Measurements from ENCODE around the gene RPS6KB2.
"Not testable (repeated sequence)": the region's sequence is repeated elsewhere in the genome, so short reads cannot be mapped to it uniquely, and the experiment has no call there.

DNA sequence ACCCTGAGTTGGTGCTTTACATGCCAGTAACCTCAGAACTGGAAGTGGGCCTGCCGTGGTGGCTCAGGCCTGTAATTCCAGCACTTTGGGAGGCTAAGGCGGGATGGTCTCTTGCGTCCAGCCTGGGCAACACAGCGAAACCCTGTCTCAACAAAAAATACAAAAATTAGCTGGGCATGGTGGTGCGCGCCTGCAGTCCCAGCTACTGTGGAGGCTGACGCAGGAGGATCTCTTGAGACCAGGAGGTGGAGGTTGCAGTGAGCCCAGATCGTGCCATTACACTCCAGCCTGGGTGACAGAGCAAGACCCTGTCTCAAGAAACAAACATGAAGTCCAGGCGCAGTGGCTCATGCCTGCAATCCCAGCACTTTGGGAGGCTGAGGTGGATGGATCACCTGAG lies 25.2 kb upstream of the RPS6KB2 start:
- TF ChIP-seq, protein P1, sequence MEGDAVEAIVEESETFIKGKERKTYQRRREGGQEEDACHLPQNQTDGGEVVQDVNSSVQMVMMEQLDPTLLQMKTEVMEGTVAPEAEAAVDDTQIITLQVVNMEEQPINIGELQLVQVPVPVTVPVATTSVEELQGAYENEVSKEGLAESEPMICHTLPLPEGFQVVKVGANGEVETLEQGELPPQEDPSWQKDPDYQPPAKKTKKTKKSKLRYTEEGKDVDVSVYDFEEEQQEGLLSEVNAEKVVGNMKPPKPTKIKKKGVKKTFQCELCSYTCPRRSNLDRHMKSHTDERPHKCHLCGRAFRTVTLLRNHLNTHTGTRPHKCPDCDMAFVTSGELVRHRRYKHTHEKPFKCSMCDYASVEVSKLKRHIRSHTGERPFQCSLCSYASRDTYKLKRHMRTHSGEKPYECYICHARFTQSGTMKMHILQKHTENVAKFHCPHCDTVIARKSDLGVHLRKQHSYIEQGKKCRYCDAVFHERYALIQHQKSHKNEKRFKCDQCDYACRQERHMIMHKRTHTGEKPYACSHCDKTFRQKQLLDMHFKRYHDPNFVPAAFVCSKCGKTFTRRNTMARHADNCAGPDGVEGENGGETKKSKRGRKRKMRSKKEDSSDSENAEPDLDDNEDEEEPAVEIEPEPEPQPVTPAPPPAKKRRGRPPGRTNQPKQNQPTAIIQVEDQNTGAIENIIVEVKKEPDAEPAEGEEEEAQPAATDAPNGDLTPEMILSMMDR (IDR thresholded peaks at IDR 0.05 in 2 of 3, conservative IDR thresholded peaks at IDR 0.05 in 1 of 3; ENCODE audit: insufficient read depth in 2 of 3, low read depth in 1 of 3, low read length in 3 of 3) = not testable (repeated sequence)
- TF ChIP-seq CEBPB (tag; IDR thresholded peaks at IDR 0.05); ZNF764 (CRISPR knock-in tag; IDR thresholded peaks at IDR 0.05; ENCODE audit: low read depth); POLR2A (conservative IDR thresholded peaks at IDR 0.05); ADNP (tag; IDR thresholded peaks at IDR 0.05): not testable (repeated sequence)

Measured in K562 (cell line).